Ovary (tissue), 3 donors: ENCODE results near the gene HLA-DPA1.

Source experiments
- CTCF ChIP-seq, 3 donors: fragments of 450-650 bp in 2 of 3; fragments of 200-600 bp in 1 of 3; IDR thresholded peaks; one replicate each; pipeline versions ENCODE4 v1.5.1 to v1.8.0; 2016 to 2022; ENCODE audit warnings: antibody characterized with exemption in 3 of 3, mild to moderate bottlenecking in 1 of 3
- POLR2A ChIP-seq: fragments of 450-650 bp; IDR thresholded peaks from one replicate; pipeline ENCODE4 v1.6.1; 2017; ENCODE audit warnings: antibody characterized with exemption, mild to moderate bottlenecking, moderate library complexity
- donor health status: DM: no; HTN: no; CAD: no.

- TF ChIP-seq CTCF (IDR thresholded peaks at IDR 0.05) (no peak), POLR2A (no peak)
These were observed 20.4 kb upstream of the HLA-DPA1 start for GRCh38 chr6:33093855-33094254.
